NK-92 treated with Interleukin-12 subunit alpha and Interleukin-12 subunit beta, amount 100 ng/mL, for 24 hours (cell line): Measurements from ENCODE around the gene TMEM72.

Experiments used
- DNase-seq: peaks from one replicate; lab custom pipeline; 2025; lab: John Stamatoyannopoulos, UW

The TMEM72 gene

GRCh38 chr10:44955413-44956070, 44.4 kb downstream of the TMEM72 start:
- no peak for DNase-seq

- no peak for DNase-seq
Observed at GRCh38 chr10:44956226-44956625, 45.1 kb downstream of the TMEM72 start.

- no peak for DNase-seq
Observed at GRCh38 chr10:44956717-44957706, 45.9 kb downstream of the TMEM72 start.

- DNase-seq = no peak
Observed at GRCh38 chr10:44958196-44958897, 47.2 kb downstream of the TMEM72 start.

- DNase-seq = no peak
Observed at GRCh38 chr10:44958898-44959246, 47.7 kb downstream of the TMEM72 start.

- DNase-seq = peak; percentile 88
Observed at GRCh38 chr10:44959247-44960087, 48.3 kb downstream of the TMEM72 start, which contains the start of gene RASSF4. RASSF4 (plus strand) TSS chr10:44959802; CDS start chr10:44970203, 10,401 bp downstream.

GRCh38 chr10:44960088-44960460, 48.9 kb downstream of the TMEM72 start:
- DNase-seq = no peak

GRCh38 chr10:44960482-44961229, 49.5 kb downstream of the TMEM72 start:
- DNase-seq = no peak

- no peak for DNase-seq
Observed at GRCh38 chr10:44961230-44961571, 50.1 kb downstream of the TMEM72 start.

- DNase-seq = no peak
Observed at GRCh38 chr10:44961931-44962750, 51.0 kb downstream of the TMEM72 start.

- DNase-seq = no peak
Observed at GRCh38 chr10:44962870-44963738, 52.0 kb downstream of the TMEM72 start.

GRCh38 chr10:44963772-44964633, 52.9 kb downstream of the TMEM72 start:
- no peak for DNase-seq

GRCh38 chr10:44965104-44965503, 54.0 kb downstream of the TMEM72 start:
- no peak for DNase-seq

- no peak for DNase-seq
Observed at GRCh38 chr10:44965651-44966097, 54.5 kb downstream of the TMEM72 start.

GRCh38 chr10:44966129-44966815, 55.1 kb downstream of the TMEM72 start:
- DNase-seq = no peak

GRCh38 chr10:44966816-44967509, 55.8 kb downstream of the TMEM72 start:
- DNase-seq = no peak

- no peak for DNase-seq
Observed at GRCh38 chr10:44967616-44968015, 56.5 kb downstream of the TMEM72 start.
